Measurements from ENCODE around the gene CYTIP.

CYTIP gene

DNA sequence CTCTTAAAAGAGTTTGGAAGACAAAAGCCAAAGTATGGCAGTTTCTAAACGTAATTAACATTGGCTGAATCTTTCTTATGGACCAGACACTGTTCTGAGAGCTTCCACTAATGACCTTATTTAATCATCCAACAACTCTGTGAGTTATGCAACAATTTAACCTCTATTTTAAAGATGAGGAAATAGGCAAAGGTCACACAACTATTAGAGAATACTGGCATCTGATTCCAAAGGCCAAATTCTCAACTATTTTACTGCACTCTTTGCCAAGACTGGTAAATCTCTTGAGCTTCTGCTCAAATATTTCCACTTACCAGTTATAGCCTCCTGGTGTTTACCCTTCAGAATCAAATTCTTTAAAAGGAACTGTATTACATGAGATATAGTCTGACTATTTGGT is 76.2 kb downstream of the CYTIP start:
- DNase-seq (ENCODE audit: extremely low spot score) = no peak
- no peak for TF ChIP-seq SUZ12 (IDR thresholded peaks at IDR 0.05)
- ChIA-PET CTCF (no interaction called here), POLR2A (no interaction called here)

All from HEK293T (cell line).